Activated CD4-positive, alpha-beta T cell treated with anti-CD3 and anti-CD28 coated beads, Interleukin-2, amount 10 ng/mL, durations not matched to agents 24 days and 14 days (primary cell): Measurements from ENCODE around the gene FAM118B. TPM values are rescaled to one million over a fixed set of nuclear protein-coding genes. Genes with fewer than 3 reads are reported as not detected.

Experiments
- DNase-seq: peaks from one replicate; pipeline ENCODE4 v3.0.0; 2022
- H3K27ac Mint-ChIP-seq: one replicate; pipeline ENCODE4 v1.8.0; 2022; ENCODE audit warnings: mild to moderate bottlenecking, mixed read lengths
- H3K27me3 Mint-ChIP-seq: one replicate; pipeline ENCODE4 v1.8.0; 2022; ENCODE audit warnings: mixed read lengths
- H3K36me3 Mint-ChIP-seq: one replicate; pipeline ENCODE4 v1.8.0; 2022; ENCODE audit warnings: low read depth, mild to moderate bottlenecking, mixed read lengths
- H3K4me1 Mint-ChIP-seq: one replicate; pipeline ENCODE4 v1.8.0; 2021; ENCODE audit warnings: mixed read lengths
- H3K4me3 Mint-ChIP-seq: one replicate; pipeline ENCODE4 v1.8.0; 2022; ENCODE audit warnings: mild to moderate bottlenecking, moderate library complexity, mixed read lengths
- H3K9me3 Mint-ChIP-seq: one replicate; pipeline ENCODE4 v1.8.0; 2021; ENCODE audit warnings: mixed read lengths
- intact Hi-C: fragments of 100-400 bp; cut with micrococcal nuclease; formaldehyde crosslinking; loops from one replicate; pipeline ENCODE4 v1.15.1; 2023
- total RNA-seq: library from RNA; stranded (reverse); gene quantifications from 2 replicates; pipeline ENCODE4 v1.2.3, GENCODE V29; 2022

Gene FAM118B
- total RNA-seq, 1 donor from 2014 or later, result 12.8 TPM

DNA sequence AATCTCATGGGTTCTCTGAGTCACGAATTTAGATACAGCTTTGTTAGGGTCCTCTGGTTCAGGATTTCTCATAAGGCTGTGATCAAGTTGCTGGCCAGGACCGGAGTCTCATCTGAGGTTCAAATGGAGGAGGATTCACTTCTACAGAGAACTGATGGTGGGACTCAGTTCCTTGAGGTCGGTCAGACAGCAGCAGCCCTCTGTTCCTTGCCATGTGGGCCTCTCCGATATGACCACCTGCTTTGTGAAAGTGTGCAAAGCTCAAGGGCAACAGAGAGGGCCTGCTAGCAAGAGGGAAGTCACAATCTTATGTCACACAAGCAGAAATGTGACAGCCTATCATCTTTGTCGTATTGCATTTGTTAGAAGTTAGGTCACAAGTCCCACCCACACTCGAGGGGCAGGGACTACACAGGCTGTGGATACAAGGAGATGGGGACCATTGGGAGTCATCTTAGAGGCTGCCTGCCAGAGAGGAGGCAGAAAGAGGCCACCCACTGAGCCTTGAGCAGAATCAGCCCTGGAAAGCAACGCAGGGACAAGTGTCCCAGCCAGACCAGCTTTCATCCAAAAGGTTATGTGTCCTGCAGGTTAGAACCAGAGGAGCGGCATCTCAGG lies 34.6 kb upstream of the FAM118B start:
- Mint-ChIP-seq H3K4me3 (no peak overlapping the region), H3K9me3 (no peaks in the 10 kb centered on the region), H3K27me3 (no peaks in the 10 kb centered on the region), H3K27ac (no peak overlapping the region), H3K36me3 (no peaks in the 10 kb centered on the region), H3K4me1 (no peaks in the 10 kb centered on the region)
- intact Hi-C loops, result no loop called here
- no peak for DNase-seq

DNA sequence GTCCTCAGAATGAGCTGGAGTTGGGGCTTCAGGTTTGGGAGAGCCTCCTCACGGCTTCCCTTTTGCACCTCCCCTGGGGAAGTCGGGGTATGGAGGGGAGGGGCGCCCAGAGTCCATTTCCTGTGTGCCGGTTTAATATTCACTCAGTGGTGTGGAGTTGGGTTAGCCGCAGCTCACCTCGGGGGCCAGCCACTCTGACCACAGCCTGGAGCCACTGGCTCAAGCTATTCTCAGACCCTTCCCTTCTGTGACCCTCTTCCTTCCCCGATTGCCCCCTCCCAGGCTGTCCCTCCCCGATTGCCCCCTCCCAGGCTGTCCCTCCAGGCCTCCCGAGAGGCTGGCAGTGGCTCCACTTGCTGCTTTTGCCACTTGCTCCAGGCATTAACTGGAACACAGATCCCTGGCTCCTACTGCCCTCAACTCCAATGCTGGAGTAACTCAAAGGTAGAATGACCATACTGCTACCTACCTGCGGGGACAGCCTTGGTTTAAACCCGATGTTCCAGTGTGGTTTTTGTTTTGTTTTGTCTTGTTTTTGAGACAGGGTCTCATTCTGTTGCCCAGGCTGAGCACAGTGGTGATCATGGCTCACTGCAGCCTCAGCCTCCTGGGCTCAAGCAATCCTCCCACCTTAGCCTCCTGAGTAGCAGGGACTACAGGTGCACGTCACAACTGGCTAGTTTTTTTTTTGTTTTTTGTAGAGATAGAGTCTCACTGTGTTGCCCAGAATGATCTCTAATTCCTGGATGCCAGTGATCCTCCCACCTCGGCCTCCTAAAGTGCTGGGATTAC lies 29.4 kb upstream of the FAM118B start:
- intact Hi-C loops, result no loop called here

DNA sequence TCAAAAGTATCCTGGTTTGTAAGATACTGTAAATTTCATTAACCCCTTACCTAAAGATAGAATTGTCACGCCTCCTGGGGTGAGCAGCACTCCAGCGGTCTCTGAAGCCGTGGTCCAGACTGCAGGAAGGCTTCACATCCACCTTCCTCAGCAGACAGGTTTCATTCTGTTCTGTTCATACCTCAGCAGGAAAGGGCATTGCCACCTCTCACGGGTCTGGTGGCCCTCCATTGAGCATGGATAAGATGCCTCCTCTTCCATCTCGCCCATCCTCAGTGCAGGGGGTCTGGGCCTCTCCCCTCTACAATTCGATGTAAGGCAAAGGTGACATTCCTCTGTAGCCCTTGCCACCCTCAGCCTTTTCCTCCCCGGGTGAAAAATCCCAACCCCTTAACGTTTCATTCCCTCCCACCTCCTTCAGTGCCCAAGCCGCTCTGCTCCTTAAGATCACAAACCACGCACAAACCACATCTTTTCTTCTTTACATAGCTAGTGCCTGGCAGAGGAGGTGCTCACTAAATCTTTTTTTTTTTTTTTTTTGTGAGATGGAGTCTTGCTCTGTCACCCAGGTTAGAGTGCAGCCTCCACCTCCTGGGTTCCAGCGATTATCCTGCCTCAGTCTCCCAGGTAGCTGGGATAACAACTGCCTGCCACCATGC lies 28.7 kb upstream of the FAM118B start:
- no peak for DNase-seq
- no peak overlapping the region for H3K27ac Mint-ChIP-seq
- intact Hi-C loops, result no loop called here
- no peaks in the 10 kb centered on the region for H3K36me3 Mint-ChIP-seq
- no peaks in the 10 kb centered on the region for H3K9me3 Mint-ChIP-seq
- no peaks in the 10 kb centered on the region for H3K27me3 Mint-ChIP-seq
- no peak overlapping the region for H3K4me3 Mint-ChIP-seq
- H3K4me1 Mint-ChIP-seq, result no peaks in the 10 kb centered on the region

More for the DNA sequence above, 29.4 kb upstream of the FAM118B start:
- Mint-ChIP-seq H3K9me3 (no peaks in the 10 kb centered on the region), H3K36me3 (no peaks in the 10 kb centered on the region), H3K27ac (no peak overlapping the region), H3K4me1 (no peaks in the 10 kb centered on the region), H3K4me3 (no peak overlapping the region), H3K27me3 (no peaks in the 10 kb centered on the region)
- DNase-seq, result no peak

DNA sequence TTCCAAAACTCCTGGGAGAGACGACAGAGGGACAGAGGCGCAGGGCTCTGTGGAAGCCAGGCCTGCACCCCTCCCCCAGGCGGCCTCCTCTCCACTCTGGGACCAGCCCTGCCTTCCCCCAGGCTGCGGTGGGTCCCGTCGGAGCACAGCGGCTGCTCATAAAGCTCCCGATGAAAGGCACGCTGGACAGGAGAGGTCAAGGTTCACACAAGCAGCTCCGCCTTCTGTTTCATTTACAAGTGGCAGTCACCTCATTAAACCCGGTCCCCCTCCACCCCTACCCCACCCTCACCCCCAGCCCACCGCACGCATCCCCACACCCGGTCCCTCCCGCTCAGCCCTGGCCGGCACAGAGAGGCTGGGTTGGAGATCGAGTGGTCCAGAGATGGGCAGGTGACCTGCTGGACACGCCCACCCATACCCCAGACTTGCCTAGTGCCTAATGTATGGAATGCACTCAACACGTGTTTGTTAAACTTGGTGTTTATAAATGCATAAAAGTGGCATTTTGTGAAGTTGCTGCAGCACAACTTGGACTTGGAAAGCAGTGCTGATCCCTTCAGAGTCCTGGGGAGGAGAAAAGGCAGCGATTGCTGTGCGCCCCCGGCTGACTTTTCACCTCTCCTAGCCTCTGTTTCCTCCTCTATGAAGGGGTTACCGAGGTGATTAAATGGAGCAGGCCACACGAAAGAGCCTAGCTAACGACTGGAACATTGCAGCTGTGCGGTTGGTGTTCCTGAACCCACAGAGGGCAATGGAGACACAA lies 26.1 kb upstream of the FAM118B start:
- Mint-ChIP-seq H3K4me1 (peaks cover 6% of the 10 kb centered on the region), H3K9me3 (no peaks in the 10 kb centered on the region), H3K4me3 (no peak overlapping the region), H3K27me3 (no peaks in the 10 kb centered on the region), H3K27ac (no peak overlapping the region), H3K36me3 (no peaks in the 10 kb centered on the region)
- no peak for DNase-seq
- intact Hi-C loops, result no loop called here

DNA sequence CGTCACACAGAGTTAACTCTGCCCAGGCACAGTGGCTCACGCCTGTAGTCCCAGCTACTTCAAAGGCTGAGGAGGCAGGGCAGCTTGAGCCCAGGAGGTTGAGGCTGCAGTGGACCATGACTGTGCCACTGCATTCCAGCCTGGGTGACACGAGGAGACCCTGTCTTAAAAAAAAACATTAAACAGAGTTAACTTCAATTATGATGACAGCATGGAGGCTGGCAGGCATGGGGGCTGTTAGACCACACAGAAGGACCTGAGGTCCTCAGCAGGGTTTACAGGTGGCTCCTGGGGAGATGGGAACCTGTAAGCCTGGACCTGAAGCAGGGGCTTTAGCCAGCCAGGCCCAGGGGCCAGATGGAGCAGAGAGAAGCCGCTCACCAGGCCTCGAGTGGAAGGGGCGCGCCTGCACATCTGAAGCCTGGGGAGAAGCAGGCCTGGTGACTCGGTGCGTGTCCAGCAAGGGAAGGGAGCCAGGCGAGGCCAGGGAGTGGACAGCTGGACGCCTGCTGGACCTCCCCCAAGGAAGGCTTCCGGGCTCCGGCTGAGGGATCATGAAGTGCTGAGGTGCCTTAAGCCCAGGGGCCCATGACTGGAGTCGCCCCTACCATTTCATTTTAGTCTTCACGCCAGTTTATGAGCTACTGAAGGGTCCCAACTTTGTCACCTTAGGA lies 25.4 kb upstream of the FAM118B start:
- peaks cover 6% of the 10 kb centered on the region for H3K4me1 Mint-ChIP-seq
- no peaks in the 10 kb centered on the region for H3K9me3 Mint-ChIP-seq
- peaks cover 2% of the 10 kb centered on the region for H3K36me3 Mint-ChIP-seq
- H3K4me3 Mint-ChIP-seq, result no peak overlapping the region
- H3K27ac Mint-ChIP-seq, result no peak overlapping the region
- DNase-seq, result no peak
- intact Hi-C loops, result no loop called here
- no peaks in the 10 kb centered on the region for H3K27me3 Mint-ChIP-seq

DNA sequence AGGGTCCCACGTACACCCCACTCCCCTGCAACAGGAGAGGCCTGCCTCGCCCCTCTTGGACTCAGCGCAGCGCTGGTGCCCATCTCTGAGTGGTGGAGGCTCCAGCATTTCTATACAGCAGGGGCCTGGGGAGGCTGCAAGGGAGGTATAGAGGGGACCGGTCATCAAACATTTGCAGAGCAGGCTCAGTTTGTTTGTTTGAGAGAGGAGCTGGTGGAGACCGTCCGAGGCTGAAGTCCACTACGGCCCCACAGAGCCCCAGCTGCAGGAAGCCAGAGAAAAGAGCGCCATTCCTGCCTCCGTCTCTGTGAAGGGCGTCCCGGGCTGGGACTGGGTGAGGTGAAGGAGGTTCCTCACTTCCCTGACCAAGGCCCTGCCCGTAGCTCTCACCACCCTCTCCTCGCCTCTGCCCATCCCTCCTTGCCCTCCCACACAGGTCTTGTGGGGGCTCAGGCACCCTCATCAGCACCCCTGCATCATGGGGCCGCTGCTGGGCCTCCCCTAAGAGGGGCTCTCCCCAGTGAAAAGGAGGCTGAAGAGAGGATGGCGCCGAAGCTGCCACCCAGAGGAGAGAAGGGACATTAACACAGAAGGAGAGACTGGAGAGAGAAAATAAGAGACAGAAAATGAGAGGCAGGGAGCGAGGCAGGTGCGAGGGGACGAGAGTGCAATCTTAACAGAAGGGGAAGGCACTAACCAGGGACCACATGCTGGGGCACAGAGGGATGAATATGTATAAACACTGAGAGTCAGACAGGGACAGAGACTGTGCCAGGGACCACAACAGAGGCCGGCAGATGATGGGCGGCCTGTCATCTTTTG lies 24.7 kb upstream of the FAM118B start:
- Mint-ChIP-seq H3K4me3 (no peak overlapping the region), H3K9me3 (no peaks in the 10 kb centered on the region), H3K4me1 (peaks cover 6% of the 10 kb centered on the region), H3K36me3 (peaks cover 3% of the 10 kb centered on the region), H3K27me3 (no peaks in the 10 kb centered on the region), H3K27ac (no peak overlapping the region)
- intact Hi-C loops, result no loop called here
- no peak for DNase-seq

DNA sequence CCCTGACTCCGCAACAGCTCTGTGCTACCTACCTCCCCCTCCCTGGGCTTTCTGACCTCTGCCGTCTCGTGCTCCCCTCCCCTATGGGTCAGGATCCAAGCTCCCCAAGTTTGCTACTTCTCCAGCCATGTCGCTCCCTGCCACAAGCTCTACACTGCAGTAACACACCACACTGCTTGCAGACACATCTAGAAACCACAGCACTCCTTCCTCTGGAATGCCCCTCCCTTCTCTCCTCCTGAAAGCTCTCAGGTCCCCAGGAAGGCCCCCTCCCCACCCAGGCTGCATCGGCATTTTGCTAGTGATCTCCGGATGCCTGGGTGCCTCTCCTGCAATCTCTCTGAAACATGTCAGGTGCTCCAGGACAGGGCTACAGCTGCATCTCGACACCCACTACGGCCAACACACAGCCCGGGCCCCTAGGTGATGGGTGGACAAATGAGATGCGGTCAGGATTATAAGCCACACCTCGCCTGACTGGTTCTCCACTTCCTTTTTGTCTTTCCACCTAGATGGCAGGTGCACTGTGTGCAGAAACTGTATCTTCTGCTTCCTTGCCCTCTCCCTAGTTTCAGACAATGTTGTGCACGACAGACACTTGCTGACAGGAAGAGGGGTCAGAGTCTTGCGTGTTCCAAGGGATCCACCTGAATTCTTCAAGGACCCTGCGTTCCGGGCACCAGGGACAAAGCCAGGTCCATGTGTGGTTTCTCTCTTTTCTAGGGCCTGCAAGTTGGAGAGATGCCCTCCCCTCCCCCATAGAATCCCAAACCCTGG lies 23.1 kb upstream of the FAM118B start:
- DNase-seq, result no peak
- intact Hi-C loops, result no loop called here
- peaks cover 5% of the 10 kb centered on the region for H3K36me3 Mint-ChIP-seq
- H3K27me3 Mint-ChIP-seq, result no peaks in the 10 kb centered on the region
- H3K4me1 Mint-ChIP-seq, result peaks cover 6% of the 10 kb centered on the region
- H3K27ac Mint-ChIP-seq, result no peak overlapping the region
- H3K9me3 Mint-ChIP-seq, result no peaks in the 10 kb centered on the region
- no peak overlapping the region for H3K4me3 Mint-ChIP-seq

DNA sequence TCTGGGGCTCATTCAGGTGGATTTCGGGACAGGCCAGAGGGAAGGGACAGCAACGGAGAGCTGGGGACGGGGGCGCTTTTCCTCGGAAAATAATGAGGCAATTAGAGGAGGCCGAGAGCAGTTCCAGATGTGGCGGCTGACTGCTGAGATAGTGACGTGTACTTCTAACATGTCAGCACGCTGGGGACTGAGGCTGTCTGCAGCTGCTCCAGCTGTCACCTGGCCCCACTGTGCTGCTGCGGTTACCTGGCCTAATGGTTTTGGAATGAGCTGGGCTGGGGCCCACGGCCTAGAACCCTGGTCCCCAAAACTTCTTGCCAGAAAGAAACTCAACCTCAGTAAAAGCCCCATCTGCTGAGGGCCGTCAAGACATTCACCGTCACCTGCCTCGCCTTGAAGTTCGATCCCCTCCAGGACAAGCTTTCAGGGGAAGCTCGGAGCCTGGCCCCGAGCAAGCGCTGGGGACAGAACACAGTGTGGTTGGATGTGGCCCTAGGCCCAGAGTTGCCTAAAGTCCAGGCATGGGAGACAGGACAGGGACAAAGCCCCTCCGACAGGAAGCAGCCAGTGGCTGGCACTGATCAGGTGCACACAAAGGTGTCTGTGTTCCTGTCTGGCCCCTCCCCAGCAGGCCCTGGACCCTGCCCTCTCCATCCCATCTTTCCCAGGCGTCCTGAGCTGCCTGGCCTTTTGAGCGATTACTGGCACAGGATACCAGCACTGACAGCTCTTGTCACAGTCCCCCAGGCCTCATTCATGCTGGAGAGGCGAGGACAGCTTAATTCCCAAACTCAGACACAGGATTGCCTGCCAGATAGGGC lies 22.3 kb upstream of the FAM118B start:
- Mint-ChIP-seq H3K27me3 (no peaks in the 10 kb centered on the region), H3K36me3 (peaks cover 6% of the 10 kb centered on the region), H3K4me3 (no peak overlapping the region), H3K27ac (no peak overlapping the region), H3K4me1 (peaks cover 6% of the 10 kb centered on the region), H3K9me3 (no peaks in the 10 kb centered on the region)
- DNase-seq, result no peak
- intact Hi-C loops, result no loop called here

DNA sequence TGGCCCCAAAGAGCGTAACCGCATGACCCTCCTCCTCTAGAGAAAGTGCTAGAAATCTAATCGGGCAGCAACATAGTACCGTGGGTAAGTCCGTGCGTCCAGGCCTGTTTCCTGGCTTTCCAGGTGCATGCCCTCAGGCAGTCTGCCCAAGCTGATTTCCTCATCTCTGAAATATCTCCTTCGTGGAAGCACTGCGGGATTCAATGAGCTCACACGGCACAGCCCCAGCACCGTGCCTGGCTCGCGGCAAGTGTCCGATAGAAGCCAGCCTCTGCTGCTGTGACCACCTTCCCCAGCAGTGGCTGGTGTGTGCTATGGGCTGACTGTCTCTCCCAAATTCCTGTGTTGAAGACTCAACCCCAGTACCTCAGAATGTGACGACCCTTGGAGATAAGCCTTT lies 20.8 kb upstream of the FAM118B start:
- intact Hi-C loops, result loop anchor here (5.0 kb wide), 1 partner anchor 248 kb away; no protein-coding TSS in a partner anchor
- H3K27ac Mint-ChIP-seq, result no peak overlapping the region
- H3K9me3 Mint-ChIP-seq, result no peaks in the 10 kb centered on the region

DNA sequence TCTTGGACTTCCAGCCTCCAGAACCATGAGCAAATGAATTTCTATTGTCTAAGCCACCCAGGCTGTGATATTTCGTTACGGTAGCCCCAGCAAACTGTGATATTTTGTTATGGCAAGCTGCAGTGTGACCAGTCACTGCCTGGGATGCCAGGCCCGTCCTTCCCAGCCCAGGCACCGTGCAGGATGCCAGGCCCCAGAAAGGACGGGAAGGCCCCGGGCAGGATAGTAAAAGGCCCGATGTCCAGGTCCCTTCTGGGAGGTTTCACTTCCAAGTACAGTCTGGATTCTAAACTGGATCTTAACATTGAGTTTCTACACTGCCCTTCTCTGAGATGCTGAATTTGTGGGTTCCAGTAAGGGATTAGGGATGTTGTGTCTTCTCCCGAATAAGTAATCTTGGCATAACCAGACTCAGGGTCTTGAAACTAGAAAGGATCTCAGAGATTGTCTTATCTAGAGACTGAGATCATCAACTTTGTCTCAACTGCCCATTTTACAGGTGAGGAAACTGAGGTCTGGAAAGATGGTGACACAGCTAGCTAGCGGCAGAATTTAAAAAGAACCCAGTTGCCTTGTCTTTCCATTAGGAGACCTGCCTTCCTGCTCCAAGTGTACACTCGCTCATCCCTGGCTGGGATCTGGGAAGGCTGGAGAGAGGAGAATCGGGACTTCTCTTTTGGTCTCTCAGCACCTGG lies 20.1 kb upstream of the FAM118B start:
- Mint-ChIP-seq H3K36me3 (peaks cover 25% of the 10 kb centered on the region), H3K9me3 (no peaks in the 10 kb centered on the region), H3K4me3 (no peak overlapping the region), H3K27me3 (no peaks in the 10 kb centered on the region), H3K4me1 (peaks cover 6% of the 10 kb centered on the region), H3K27ac (no peak overlapping the region)
- no peak for DNase-seq
- intact Hi-C loops, result loop anchor here (5.0 kb wide), 1 partner anchor 249 kb away; no protein-coding TSS in a partner anchor

More for the DNA sequence above, 20.8 kb upstream of the FAM118B start:
- no peak for DNase-seq
- peaks cover 6% of the 10 kb centered on the region for H3K4me1 Mint-ChIP-seq
- no peaks in the 10 kb centered on the region for H3K27me3 Mint-ChIP-seq
- no peak overlapping the region for H3K4me3 Mint-ChIP-seq
- H3K36me3 Mint-ChIP-seq, result peaks cover 19% of the 10 kb centered on the region

DNA sequence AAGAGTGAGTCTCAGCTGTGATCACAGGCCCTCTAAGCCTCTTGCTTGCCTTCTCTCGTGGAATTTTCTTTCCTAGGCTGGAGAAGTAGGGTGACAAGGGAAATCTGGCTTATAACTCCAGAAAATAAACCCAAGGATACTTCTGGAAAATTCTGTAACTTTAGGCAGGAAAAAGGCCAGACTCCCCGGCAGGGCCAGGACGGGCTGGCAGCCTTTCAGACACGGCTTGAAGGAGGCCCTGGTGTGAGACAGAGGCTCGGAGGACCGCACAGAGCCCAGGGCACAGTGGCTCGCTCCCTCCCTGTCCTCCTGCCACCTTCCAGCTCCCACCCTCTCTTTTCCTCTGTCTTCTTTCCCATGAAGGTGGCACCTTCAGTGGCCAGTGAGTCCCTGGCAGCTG lies 19.2 kb upstream of the FAM118B start:
- Mint-ChIP-seq H3K27ac (no peak overlapping the region), H3K27me3 (no peaks in the 10 kb centered on the region), H3K9me3 (no peaks in the 10 kb centered on the region), H3K4me3 (no peak overlapping the region), H3K36me3 (peaks cover 32% of the 10 kb centered on the region), H3K4me1 (peaks cover 6% of the 10 kb centered on the region)
- DNase-seq, result no peak
- intact Hi-C loops, result loop anchor here (5.0 kb wide), 1 partner anchor 250 kb away; no protein-coding TSS in a partner anchor
